Measurements from ENCODE around the gene CD8B. TPM values are rescaled to one million over a fixed set of nuclear protein-coding genes. Genes with fewer than 3 reads are reported as not detected.

Gene CD8B
- polyA plus RNA-seq, 1 experiment: not detected

DNA sequence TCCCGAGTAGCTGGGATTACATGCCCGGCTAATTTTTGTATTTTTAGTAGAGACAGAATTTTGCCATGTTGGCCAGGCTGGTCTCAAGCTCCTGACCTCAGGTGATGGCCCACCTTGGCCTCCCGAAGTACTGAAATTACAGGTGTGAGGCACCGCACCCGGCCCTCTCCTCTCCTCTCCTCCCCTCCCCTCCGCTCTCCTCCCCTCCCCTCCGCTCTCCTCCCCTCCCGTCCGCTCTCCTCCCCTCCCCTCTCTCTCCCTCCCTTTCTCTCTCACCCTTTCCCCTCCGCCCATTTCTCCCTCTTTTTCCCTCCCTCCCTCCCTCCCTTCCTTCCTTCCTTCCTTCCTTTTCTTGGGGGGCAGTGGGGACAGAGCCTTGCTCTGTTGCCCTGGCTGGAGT lies 28.4 kb downstream of the CD8B start:
- no peak for DNase-seq (ENCODE audit: low read depth, low spot score)
- Histone ChIP-seq H3K9me3 (ENCODE audit: control insufficient read depth, insufficient read depth, low read length) (no peaks in the 10 kb centered on the region), H3K27me3 (ENCODE audit: control insufficient read depth, insufficient read depth, low read length) (no peaks in the 10 kb centered on the region), H3K27ac (ENCODE audit: low read depth, low read length) (no peak overlapping the region), H3K4me3 (ENCODE audit: low read depth, low read length) (no peak overlapping the region)
- ChIA-PET POLR2A (no interaction called here), CTCF (no interaction called here)
- TF ChIP-seq, protein P1, sequence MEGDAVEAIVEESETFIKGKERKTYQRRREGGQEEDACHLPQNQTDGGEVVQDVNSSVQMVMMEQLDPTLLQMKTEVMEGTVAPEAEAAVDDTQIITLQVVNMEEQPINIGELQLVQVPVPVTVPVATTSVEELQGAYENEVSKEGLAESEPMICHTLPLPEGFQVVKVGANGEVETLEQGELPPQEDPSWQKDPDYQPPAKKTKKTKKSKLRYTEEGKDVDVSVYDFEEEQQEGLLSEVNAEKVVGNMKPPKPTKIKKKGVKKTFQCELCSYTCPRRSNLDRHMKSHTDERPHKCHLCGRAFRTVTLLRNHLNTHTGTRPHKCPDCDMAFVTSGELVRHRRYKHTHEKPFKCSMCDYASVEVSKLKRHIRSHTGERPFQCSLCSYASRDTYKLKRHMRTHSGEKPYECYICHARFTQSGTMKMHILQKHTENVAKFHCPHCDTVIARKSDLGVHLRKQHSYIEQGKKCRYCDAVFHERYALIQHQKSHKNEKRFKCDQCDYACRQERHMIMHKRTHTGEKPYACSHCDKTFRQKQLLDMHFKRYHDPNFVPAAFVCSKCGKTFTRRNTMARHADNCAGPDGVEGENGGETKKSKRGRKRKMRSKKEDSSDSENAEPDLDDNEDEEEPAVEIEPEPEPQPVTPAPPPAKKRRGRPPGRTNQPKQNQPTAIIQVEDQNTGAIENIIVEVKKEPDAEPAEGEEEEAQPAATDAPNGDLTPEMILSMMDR (IDR thresholded peaks at IDR 0.05; ENCODE audit: low read depth, low read length): no peak

DNA sequence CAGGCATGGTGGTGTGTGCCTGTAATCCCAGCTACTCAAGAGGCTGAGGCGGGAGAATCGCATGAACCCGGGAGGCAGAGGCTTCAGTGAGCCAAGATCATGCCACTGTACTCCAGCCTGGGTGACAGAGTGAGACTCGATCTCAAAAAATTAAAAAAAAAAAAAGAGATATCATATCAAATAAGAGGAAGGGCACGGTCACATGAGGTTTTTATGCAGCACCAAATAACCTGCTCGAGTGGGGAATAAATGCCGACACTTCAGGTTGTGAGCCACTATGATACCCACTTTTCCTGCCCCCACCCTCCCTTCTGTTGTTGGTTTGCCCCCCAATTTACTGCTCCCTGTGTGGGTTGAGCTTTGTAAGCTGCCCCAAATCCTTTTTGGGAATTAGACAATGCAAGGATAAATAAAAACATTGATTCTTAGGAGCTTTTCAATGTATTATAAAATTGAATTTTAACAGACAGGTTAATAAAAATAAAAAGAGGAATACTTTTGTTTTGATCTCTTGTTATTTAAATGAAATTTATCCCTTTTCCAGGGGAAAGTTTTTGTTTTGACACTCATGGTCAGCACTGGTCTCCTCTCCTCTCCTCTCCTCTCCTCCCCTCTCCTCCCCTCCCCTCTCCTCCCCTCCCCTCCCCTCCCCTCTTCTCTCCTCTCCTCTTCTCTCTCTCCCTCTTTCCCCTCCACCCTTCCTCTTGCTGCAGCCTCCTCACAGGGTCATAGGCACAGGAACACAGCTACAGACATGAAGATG lies 29.2 kb downstream of the CD8B start:
- TF ChIP-seq, protein P1 (IDR thresholded peaks at IDR 0.05; ENCODE audit: low read depth, low read length): no peak
- POLR2A ChIA-PET: no interaction called here
- no peak overlapping the region for H3K27ac ChIP-seq (ENCODE audit: low read depth, low read length)
- no peak for DNase-seq (ENCODE audit: low read depth, low spot score)
- H3K4me3 ChIP-seq (ENCODE audit: low read depth, low read length): no peak overlapping the region
- H3K27me3 ChIP-seq (ENCODE audit: control insufficient read depth, insufficient read depth, low read length): peaks cover 3% of the 10 kb centered on the region
- CTCF ChIA-PET: no interaction called here
- H3K9me3 ChIP-seq (ENCODE audit: control insufficient read depth, insufficient read depth, low read length): no peaks in the 10 kb centered on the region

DNA sequence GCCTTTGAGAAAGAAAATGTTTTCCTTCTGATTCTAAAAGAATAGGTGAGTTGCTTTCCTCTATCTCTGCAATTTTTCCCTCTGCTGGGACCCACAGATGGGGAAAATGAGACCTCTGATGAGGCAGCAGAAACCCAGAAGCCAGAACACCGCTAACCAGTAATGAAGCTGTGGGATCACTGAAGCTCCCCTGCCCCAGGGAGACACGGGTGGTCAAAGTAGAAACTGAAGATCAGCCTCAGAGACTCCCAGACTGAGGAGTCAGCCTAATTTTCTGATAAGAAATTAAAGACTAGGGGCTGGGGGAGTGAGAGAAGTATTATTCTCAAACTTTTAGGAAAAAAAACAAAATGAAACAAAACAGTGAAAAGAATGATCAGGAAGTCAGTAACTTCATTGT lies 30.1 kb downstream of the CD8B start:
- Histone ChIP-seq H3K4me3 (ENCODE audit: low read depth, low read length) (no peak overlapping the region), H3K27me3 (ENCODE audit: control insufficient read depth, insufficient read depth, low read length) (peaks cover 3% of the 10 kb centered on the region), H3K9me3 (ENCODE audit: control insufficient read depth, insufficient read depth, low read length) (no peaks in the 10 kb centered on the region), H3K27ac (ENCODE audit: low read depth, low read length) (no peak overlapping the region)
- POLR2A ChIA-PET: no interaction called here
- TF ChIP-seq, protein P1 (IDR thresholded peaks at IDR 0.05; ENCODE audit: low read depth, low read length): no peak
- CTCF ChIA-PET: no interaction called here
- DNase-seq (ENCODE audit: low read depth, low spot score): no peak

DNA sequence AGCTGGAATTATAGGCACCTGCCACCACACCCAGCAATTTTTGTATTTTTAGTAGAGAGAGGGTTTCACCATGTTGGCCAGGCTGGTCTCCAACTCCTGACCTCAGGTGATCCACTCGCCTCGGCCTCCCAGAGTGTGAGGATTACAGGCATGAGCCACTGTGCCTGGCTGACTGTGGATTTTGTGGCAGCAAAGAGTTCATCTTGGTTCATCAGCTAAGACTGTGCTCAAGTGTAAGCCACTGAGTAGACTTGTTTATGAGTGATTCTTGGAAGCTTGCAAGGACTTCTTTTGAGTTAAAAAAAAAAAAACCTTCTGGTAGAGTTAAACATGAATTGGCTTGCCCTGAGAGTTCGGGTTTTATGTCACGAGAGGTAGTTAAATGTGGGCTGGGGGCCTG lies 34.7 kb downstream of the CD8B start:
- peaks cover 10% of the 10 kb centered on the region for H3K27me3 ChIP-seq (ENCODE audit: control insufficient read depth, insufficient read depth, low read length)
- POLR2A ChIA-PET: no interaction called here
- no peak overlapping the region for H3K27ac ChIP-seq (ENCODE audit: low read depth, low read length)
- CTCF ChIA-PET: no interaction called here
- no peak for DNase-seq (ENCODE audit: low read depth, low spot score)
- TF ChIP-seq, protein P1 (IDR thresholded peaks at IDR 0.05; ENCODE audit: low read depth, low read length): no peak
- no peaks in the 10 kb centered on the region for H3K9me3 ChIP-seq (ENCODE audit: control insufficient read depth, insufficient read depth, low read length)
- H3K4me3 ChIP-seq (ENCODE audit: low read depth, low read length): no peak overlapping the region

DNA sequence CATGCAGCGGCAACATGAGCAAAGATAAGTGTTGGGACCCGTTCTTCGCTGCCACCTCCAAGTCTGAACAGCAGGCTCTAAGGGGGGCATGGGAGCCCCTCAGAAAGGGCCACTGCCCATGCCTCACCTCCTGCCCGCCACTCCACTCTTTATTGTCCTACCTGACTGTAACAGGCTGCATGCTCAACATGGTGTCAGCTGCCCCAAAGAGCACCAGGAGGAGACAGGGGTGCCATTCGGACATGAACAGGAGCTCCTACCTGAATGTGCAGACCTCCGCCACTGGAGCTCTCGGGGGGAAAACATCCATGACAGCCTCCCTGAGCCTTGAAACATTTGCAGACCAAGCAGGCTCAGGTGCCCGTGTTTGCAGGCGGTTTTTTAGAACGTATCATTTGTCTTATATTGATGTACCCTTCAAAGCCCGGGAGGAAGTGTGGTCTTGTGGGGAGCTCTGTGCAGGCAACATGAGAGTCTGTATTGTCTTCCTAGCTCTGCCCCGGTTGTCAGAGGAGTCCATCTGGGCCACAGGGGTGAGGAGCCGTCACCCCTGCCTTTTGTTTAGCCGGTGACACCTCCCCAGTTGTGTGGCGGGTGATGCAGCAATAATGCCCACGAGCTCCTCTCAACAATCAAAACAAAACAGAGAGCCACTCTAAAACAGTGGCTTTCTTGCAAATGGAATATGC lies 35.8 kb downstream of the CD8B start:
- Histone ChIP-seq H3K27ac (ENCODE audit: low read depth, low read length) (no peak overlapping the region), H3K9me3 (ENCODE audit: control insufficient read depth, insufficient read depth, low read length) (no peaks in the 10 kb centered on the region), H3K27me3 (ENCODE audit: control insufficient read depth, insufficient read depth, low read length) (peaks cover 10% of the 10 kb centered on the region), H3K4me3 (ENCODE audit: low read depth, low read length) (no peak overlapping the region)
- CTCF ChIA-PET: no interaction called here
- POLR2A ChIA-PET: no interaction called here
- DNase-seq (ENCODE audit: low read depth, low spot score): no peak
- TF ChIP-seq, protein P1 (IDR thresholded peaks at IDR 0.05; ENCODE audit: low read depth, low read length): no peak
